Hepatocyte (in vitro differentiated cells): ENCODE measurements around the gene STK11IP.

Experiments
- CTCF ChIP-seq: fragments of 200-600 bp; sonication (generic); IDR thresholded peaks from 2 replicates; pipeline ENCODE4 v1.5.1; 2016; ENCODE audit warnings: antibody characterized with exemption, mild to moderate bottlenecking; ENCODE audit not compliant: poor library complexity
- EZH2 ChIP-seq: fragments of 200-600 bp; sonication (generic); IDR thresholded peaks from 2 replicates; pipeline ENCODE4 v1.6.1; 2016; ENCODE audit warnings: antibody characterized with exemption, mild to moderate bottlenecking, borderline replicate concordance

GRCh38 chr2:219569041-219569440, 28.6 kb upstream of the STK11IP start:
- TF ChIP-seq CTCF = no peak
- no peak for TF ChIP-seq EZH2
